Neutrophil (primary cell): ENCODE results near the gene TNNC1.

Experiments used
- H3K27ac ChIP-seq: fragments of 200-600 bp; sonication (generic); 2 replicates; pipeline ENCODE4 v1.5.1; 2016; ENCODE audit warnings: mild to moderate bottlenecking, moderate library complexity
- H3K27me3 ChIP-seq: fragments of 200-600 bp; sonication (generic); 2 replicates; pipeline ENCODE4 v1.6.0; 2016; ENCODE audit warnings: mild to moderate bottlenecking
- H3K36me3 ChIP-seq: fragments of 200-600 bp; sonication (generic); 2 replicates; pipeline ENCODE4 v1.5.1; 2017
- H3K4me1 ChIP-seq, 2 experiments: fragments of 200-600 bp in 1 of 2; sonication (generic) in 1 of 2; 1 replicate in 1 of 2; 2 replicates in 1 of 2; pipeline versions ENCODE4 v1.5.1 to v1.6.1; 2013 to 2016; ENCODE audit warnings: low read depth in 1 of 2, low read length in 1 of 2, mild to moderate bottlenecking in 1 of 2, moderate library complexity in 1 of 2; ENCODE audit not compliant: control insufficient read depth in 1 of 2, insufficient read depth in 1 of 2
- H3K4me3 ChIP-seq, 2 experiments: fragments of 200-600 bp in 1 of 2; sonication (generic) in 1 of 2; 1 replicate in 1 of 2; 2 replicates in 1 of 2; pipeline ENCODE4 v1.5.1; 2013 to 2016; ENCODE audit warnings: low read depth in 1 of 2, low read length in 1 of 2, mild to moderate bottlenecking in 1 of 2, moderate library complexity in 1 of 2
- H3K9me3 ChIP-seq: fragments of 200-600 bp; sonication (generic); 2 replicates; pipeline ENCODE4 v1.5.1; 2016
- TF ChIP-seq, protein P1 (sequence below): fragments of 200-600 bp; sonication (generic); IDR thresholded peaks from 2 replicates; pipeline ENCODE4 v1.5.1; 2016; ENCODE audit warnings: antibody characterized with exemption

Gene TNNC1

DNA sequence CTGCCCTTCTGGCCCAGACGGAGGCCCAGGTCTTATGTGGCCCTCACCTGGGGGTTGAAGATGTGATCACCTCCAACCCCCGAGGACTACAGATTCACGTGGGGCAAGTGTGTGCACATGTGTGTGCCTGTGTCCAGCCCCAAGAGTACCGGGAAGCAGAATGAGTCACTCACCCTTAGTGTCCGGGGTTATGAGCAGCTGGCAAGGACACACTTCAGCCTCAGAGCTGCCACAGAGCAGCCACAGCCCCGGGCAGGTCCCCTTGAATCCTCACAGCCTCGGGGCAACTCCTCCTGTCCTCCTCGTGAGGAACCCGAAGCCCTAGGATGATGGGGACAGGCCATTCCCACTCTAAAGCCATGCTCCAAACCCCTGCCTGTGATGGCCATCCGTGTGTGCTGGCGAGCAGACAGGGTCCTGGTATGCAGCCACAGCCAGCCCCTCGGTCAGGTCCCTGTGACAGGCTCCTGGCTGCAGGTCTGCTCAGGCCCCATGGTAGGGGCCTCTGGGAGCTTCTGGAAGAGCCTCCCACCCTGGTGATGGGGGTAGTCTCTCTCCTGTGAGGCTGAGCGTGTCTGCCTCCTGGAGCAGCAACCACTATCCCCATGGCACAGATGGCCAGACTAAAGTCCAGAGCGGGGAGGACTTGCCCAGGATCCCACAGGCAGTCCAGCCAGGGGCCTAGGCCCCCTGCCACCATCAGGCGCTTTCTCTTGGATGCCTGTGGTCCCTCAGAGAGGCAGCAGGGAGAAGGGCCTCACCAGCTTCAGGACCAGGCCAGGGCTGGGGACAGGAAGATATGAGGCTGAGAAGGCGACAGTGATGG lies 42.1 kb upstream of the TNNC1 start:
- Histone ChIP-seq H3K27me3 (peaks cover 53% of the 10 kb centered on the region), H3K36me3 (peaks cover 27% of the 10 kb centered on the region), H3K4me1 (peaks cover 22 to 29% of the 10 kb centered on the region in 2 experiments), H3K4me3 (no peak overlapping the region), H3K9me3 (no peaks in the 10 kb centered on the region), H3K27ac (no peak overlapping the region)
- TF ChIP-seq, protein P1, sequence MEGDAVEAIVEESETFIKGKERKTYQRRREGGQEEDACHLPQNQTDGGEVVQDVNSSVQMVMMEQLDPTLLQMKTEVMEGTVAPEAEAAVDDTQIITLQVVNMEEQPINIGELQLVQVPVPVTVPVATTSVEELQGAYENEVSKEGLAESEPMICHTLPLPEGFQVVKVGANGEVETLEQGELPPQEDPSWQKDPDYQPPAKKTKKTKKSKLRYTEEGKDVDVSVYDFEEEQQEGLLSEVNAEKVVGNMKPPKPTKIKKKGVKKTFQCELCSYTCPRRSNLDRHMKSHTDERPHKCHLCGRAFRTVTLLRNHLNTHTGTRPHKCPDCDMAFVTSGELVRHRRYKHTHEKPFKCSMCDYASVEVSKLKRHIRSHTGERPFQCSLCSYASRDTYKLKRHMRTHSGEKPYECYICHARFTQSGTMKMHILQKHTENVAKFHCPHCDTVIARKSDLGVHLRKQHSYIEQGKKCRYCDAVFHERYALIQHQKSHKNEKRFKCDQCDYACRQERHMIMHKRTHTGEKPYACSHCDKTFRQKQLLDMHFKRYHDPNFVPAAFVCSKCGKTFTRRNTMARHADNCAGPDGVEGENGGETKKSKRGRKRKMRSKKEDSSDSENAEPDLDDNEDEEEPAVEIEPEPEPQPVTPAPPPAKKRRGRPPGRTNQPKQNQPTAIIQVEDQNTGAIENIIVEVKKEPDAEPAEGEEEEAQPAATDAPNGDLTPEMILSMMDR: no peak

DNA sequence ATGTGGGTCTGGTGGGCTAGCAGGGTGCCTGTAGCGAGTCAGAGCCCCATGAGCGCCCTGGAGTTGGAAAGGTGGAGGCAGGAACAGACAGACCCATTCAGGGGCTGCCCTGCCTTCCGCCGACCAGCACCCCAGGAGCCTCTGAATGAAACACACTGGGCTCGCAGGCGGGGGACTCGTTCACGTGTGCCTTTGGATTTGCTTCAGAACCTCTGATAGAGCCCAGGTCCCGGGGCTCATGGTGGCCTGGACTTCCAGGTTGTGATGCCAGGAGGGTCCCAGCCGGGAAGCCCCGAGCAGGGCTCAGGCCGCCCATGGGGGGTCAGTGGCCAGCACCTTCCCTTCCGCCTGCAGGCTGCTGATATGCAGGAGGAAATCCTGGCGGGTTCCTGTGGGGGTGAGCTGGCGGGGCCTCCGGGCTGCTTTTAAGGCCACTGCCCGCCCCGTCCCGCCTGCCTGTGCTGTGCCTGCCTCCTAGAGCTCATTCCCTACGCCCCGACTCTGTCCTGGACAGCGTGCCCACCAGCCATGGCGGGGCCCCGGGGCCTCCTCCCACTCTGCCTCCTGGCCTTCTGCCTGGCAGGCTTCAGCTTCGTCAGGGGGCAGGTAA lies 41.1 kb upstream of the TNNC1 start, which contains the start of gene STAB1:
Gene STAB1 (plus strand): TSS at position 453 of the 610 bp plus-strand sequence. CDS start 76 bp downstream, at position 529.
- TF ChIP-seq, protein P1: no peak
- H3K4me1 ChIP-seq: peaks cover 22 to 29% of the 10 kb centered on the region in 2 experiments
- H3K9me3 ChIP-seq: no peaks in the 10 kb centered on the region
- peaks cover 37% of the 10 kb centered on the region for H3K36me3 ChIP-seq
- H3K27me3 ChIP-seq: peaks cover 43% of the 10 kb centered on the region
- no peak within 1 kb of the TSS for H3K27ac ChIP-seq
- H3K4me3 ChIP-seq: no peak within 1 kb of the TSS

- Histone ChIP-seq H3K4me1 (peaks cover 22 to 29% of the 10 kb centered on the region in 2 experiments), H3K27me3 (peaks cover 42% of the 10 kb centered on the region), H3K27ac (no peak overlapping the region), H3K4me3 (no peak overlapping the region), H3K36me3 (peaks cover 42% of the 10 kb centered on the region), H3K9me3 (no peaks in the 10 kb centered on the region)
- TF ChIP-seq, protein P1: no peak
Observed at GRCh38 chr3:52494445-52494844, 40.6 kb upstream of the TNNC1 start.

DNA sequence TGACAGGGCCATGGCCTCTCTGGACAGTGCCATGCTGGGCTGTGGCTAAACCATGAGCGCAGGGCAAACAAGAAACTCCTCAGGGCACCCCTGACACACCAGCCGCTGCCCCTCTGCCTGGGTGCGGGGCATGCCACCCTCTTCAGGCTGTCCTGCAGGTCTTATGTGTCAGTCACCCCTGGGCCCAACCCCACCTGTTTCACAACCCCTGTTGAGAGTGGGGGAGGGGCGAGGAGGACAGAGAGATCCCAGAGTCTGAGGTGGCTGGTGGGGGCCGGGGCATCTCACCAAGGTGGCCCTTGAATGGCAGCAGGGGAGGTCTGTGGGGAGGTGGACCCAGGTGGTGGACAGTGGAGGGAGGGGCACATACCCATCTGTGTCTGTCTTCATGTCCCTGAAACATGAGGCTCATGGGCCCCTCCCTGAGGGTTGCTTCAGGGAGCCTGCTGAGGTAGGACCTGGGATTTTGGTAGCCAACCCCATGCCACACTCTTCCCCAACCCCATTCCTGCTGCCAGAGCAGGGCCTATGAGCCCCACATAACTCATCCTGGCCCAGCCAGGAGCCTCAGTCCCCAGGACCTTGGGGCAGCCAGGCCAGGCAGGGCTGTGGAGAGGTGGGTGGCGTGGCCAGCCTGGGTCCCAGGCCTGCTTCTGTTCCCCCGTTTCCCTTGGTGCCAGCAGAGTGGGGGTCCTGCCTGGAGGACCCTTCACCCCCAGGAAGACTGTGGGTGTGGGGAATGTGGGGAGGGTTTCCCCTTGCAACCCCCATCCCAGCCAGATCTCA lies 39.6 kb upstream of the TNNC1 start:
- H3K27ac ChIP-seq: no peak overlapping the region
- TF ChIP-seq, protein P1: no peak
- peaks cover 53% of the 10 kb centered on the region for H3K36me3 ChIP-seq
- H3K9me3 ChIP-seq: no peaks in the 10 kb centered on the region
- H3K4me1 ChIP-seq: peaks cover 12 to 19% of the 10 kb centered on the region in 2 experiments
- H3K27me3 ChIP-seq: peaks cover 42% of the 10 kb centered on the region
- H3K4me3 ChIP-seq: no peak overlapping the region

DNA sequence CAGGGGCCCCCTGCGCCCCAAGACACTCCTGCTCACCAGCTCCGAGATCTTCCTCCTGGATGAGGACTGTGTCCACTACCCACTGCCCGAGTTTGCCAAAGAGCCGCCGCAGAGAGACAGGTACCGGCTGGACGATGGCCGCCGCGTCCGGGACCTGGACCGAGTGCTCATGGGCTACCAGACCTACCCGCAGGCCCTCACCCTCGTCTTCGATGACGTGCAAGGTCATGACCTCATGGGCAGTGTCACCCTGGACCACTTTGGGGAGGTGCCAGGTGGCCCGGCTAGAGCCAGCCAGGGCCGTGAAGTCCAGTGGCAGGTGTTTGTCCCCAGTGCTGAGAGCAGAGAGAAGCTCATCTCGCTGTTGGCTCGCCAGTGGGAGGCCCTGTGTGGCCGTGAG lies 38.2 kb upstream of the TNNC1 start:
- TF ChIP-seq, protein P1: no peak
- Histone ChIP-seq H3K27ac (no peak overlapping the region), H3K9me3 (no peaks in the 10 kb centered on the region), H3K4me1 (peaks cover 0 to 8% of the 10 kb centered on the region in 2 experiments), H3K27me3 (peaks cover 34% of the 10 kb centered on the region), H3K36me3 (peaks cover 66% of the 10 kb centered on the region), H3K4me3 (no peak overlapping the region)
